CD8-positive, alpha-beta memory T cell (primary cell): ENCODE results near the gene REV3L. TPM values are rescaled to one million over a fixed set of nuclear protein-coding genes. Genes with fewer than 3 reads are reported as not detected.

Source experiments
- CTCF ChIA-PET: fragments of 350-600 bp; sonication (Branson Sonifier 250); formaldehyde crosslinking; loops from one replicate; lab custom pipeline; 2021; ENCODE audit warnings: antibody characterized with exemption; lab: Charles Lee
- POLR2A ChIA-PET: fragments of 350-600 bp; sonication (Branson Sonifier 250); formaldehyde crosslinking; loops from one replicate; lab custom pipeline; 2021; ENCODE audit warnings: antibody characterized with exemption; lab: Charles Lee
- DNase-seq, 5 donors: peaks; one replicate each; pipeline versions ENCODE4 v3.0.0 to v3.0.0-alpha.2; 2020 to 2022; ENCODE audit warnings: mixed read lengths in 1 of 5
- H3K27ac ChIP-seq: one replicate; pipeline ENCODE4 v1.7.0; 2013; ENCODE audit warnings: low read depth, mild to moderate bottlenecking, low read length, moderate library complexity
- H3K27me3 ChIP-seq: 2 replicates; pipeline ENCODE4 v1.7.0; 2013; ENCODE audit warnings: low read length, mild to moderate bottlenecking; ENCODE audit not compliant: insufficient read depth, poor library complexity, severe bottlenecking
- H3K36me3 ChIP-seq: 2 replicates; pipeline ENCODE4 v1.7.0; 2013; ENCODE audit warnings: mild to moderate bottlenecking, low read length, moderate library complexity; ENCODE audit not compliant: insufficient read depth
- H3K4me1 ChIP-seq: 2 replicates; pipeline ENCODE4 v1.7.0; 2013; ENCODE audit warnings: mild to moderate bottlenecking, low read length, moderate library complexity; ENCODE audit not compliant: insufficient read depth
- H3K4me3 ChIP-seq: 2 replicates; pipeline ENCODE4 v1.7.0; 2013; ENCODE audit warnings: mild to moderate bottlenecking, low read length
- H3K9me3 ChIP-seq: 2 replicates; pipeline ENCODE4 v1.7.0; 2013; ENCODE audit warnings: mild to moderate bottlenecking, low read length
- H3K27ac Mint-ChIP-seq, 8 donors: one replicate each; pipeline ENCODE4 v1.8.0; 2020 to 2021; ENCODE audit warnings: mixed read lengths in 8 of 8, mild to moderate bottlenecking in 6 of 8, inconsistent platforms in 3 of 8, moderate library complexity in 3 of 8
- H3K27me3 Mint-ChIP-seq, 2 donors: one replicate each; pipeline ENCODE4 v1.8.0; 2020 to 2021; ENCODE audit warnings: mixed read lengths in 2 of 2, mild to moderate bottlenecking in 1 of 2, moderate library complexity in 1 of 2
- H3K36me3 Mint-ChIP-seq, 3 donors: one replicate each; pipeline ENCODE4 v1.8.0; 2020 to 2021; ENCODE audit warnings: mixed read lengths in 3 of 3, inconsistent platforms in 1 of 3, mild to moderate bottlenecking in 1 of 3
- H3K4me1 Mint-ChIP-seq, 3 donors: one replicate each; pipeline ENCODE4 v1.8.0; 2020 to 2021; ENCODE audit warnings: mixed read lengths in 3 of 3, inconsistent platforms in 1 of 3, mild to moderate bottlenecking in 1 of 3
- H3K4me3 Mint-ChIP-seq, 7 donors: one replicate each; pipeline ENCODE4 v1.8.0; 2020 to 2021; ENCODE audit warnings: mixed read lengths in 7 of 7, mild to moderate bottlenecking in 6 of 7, moderate library complexity in 4 of 7, inconsistent platforms in 2 of 7
- H3K9me3 Mint-ChIP-seq, 5 donors: one replicate each; pipeline ENCODE4 v1.8.0; 2020 to 2022; ENCODE audit warnings: mixed read lengths in 5 of 5, mild to moderate bottlenecking in 3 of 5, moderate library complexity in 2 of 5, inconsistent platforms in 1 of 5
- polyA plus RNA-seq: library from polyadenylated mRNA; unstranded; fragments of 300-500 nt; fragmentation: Illumina TruSeq; gene quantifications from one replicate; pipeline ENCODE4 v1.2.3, GENCODE V29; 2021
- total RNA-seq, 2 experiments: library from RNA; stranded (reverse); gene quantifications; one replicate each; pipeline ENCODE4 v1.2.3, GENCODE V29; 2021

REV3L gene
- total and polyA plus RNA-seq, 3 experiments from 2014 or later: 16.5 to 27.0 (median 20.8) TPM

DNA sequence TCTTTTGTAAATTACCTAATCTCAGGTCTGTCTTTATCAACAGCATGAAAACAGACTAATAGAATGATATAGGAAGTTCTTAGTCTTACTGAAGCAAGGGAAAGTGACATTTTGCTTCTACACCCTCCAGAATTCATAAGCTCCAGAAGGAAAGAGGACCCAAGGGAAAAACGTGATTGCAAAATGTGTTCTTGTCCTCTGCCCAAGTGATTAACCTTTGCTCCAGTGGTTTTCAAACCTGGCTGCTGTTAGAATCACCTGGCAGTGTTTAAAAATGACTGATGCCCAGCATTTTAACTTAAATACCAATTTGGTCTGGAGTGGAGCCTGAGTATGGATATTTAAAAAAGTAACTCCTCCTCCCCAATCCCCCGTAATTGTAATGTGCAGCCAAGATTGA is 204.3 kb downstream of the REV3L start:
- Histone ChIP-seq H3K4me1 (no peaks in the 10 kb centered on the region), H3K27ac (no peak overlapping the region), H3K27me3 (no peaks in the 10 kb centered on the region), H3K9me3 (peaks cover 5% of the 10 kb centered on the region), H3K36me3 (peaks cover 33% of the 10 kb centered on the region), H3K4me3 (no peak overlapping the region)
- Mint-ChIP-seq H3K27ac (no peak overlapping the region), H3K4me3 (no peak overlapping the region), H3K4me1 (peaks cover 3 to 14% (median 5%) of the 10 kb centered on the region in 3 donors), H3K9me3 (peaks cover 16 to 23% (median 20%) of the 10 kb centered on the region in 5 donors), H3K27me3 (no peaks in the 10 kb centered on the region), H3K36me3 (peaks cover 57 to 83% (median 74%) of the 10 kb centered on the region in 3 donors)
- POLR2A ChIA-PET: no interaction called here
- CTCF ChIA-PET: no interaction called here
- no peak for DNase-seq

DNA sequence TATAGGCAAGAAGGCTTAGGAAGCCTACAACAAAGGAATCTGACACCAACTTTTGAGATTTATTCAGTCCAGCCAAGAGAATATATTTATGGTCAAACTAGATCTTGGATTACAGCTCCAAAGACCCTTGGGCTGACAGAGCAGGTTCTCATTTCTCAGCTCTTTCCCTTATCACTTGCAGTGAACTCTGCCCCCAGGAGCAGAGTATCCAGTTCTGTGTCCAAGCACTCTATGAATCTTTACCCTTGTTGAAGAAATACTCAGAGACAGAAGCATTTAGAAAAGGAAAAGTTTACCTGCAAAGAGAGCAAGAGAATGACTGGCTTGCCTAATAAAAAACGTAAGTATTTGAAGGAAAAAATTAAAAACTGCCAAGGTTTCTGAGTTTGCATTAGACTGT is 205.2 kb downstream of the REV3L start:
- Histone ChIP-seq H3K9me3 (peaks cover 5% of the 10 kb centered on the region), H3K36me3 (peaks cover 33% of the 10 kb centered on the region), H3K27ac (no peak overlapping the region), H3K4me3 (no peak overlapping the region), H3K27me3 (no peaks in the 10 kb centered on the region), H3K4me1 (no peaks in the 10 kb centered on the region)
- H3K27me3 Mint-ChIP-seq: no peaks in the 10 kb centered on the region
- H3K4me1 Mint-ChIP-seq: peaks cover 6 to 18% (median 7%) of the 10 kb centered on the region in 3 donors
- no peak for DNase-seq
- H3K9me3 Mint-ChIP-seq: peaks cover 21 to 29% (median 27%) of the 10 kb centered on the region in 5 donors
- peaks cover 61 to 87% (median 83%) of the 10 kb centered on the region in 3 donors for H3K36me3 Mint-ChIP-seq
- no peak overlapping the region for H3K27ac Mint-ChIP-seq
- ChIA-PET POLR2A (no interaction called here), CTCF (no interaction called here)
- no peak overlapping the region for H3K4me3 Mint-ChIP-seq

DNA sequence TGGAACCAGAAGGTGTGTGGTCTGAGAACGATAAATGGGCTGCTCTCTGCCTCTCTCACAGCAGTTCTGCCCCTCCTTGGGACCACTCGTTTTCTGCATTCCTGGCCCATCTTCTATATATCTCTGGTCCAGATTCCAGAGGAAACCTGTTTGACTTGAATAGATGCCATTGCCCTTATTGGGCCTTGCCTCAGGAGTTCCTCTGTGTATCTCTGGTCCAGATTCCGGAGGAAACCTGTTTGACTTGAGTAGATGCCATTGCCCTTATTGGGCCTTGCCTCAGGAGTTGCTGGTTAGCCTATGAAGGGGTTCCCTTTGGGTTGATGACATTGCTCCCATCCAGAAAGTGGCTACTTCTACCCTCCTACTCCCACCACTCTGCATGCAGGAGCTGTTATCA is 206.3 kb downstream of the REV3L start:
- Mint-ChIP-seq H3K4me1 (peaks cover 6 to 18% (median 7%) of the 10 kb centered on the region in 3 donors), H3K4me3 (no peak overlapping the region), H3K27ac (peak overlapping the region in 1 of 8 donors; percentile 64), H3K27me3 (no peaks in the 10 kb centered on the region), H3K9me3 (peaks cover 21 to 29% (median 27%) of the 10 kb centered on the region in 5 donors), H3K36me3 (peaks cover 55 to 82% (median 79%) of the 10 kb centered on the region in 3 donors)
- ChIA-PET POLR2A (no interaction called here), CTCF (interaction anchor here (1.2 kb wide), 1 partner anchor 17 kb away, joined by 3 read pairs; a partner anchor contains a TSS)
- no peak overlapping the region for H3K4me3 ChIP-seq
- no peaks in the 10 kb centered on the region for H3K27me3 ChIP-seq
- H3K4me1 ChIP-seq: no peaks in the 10 kb centered on the region
- peaks cover 5% of the 10 kb centered on the region for H3K9me3 ChIP-seq
- H3K27ac ChIP-seq: no peak overlapping the region
- no peak for DNase-seq
- H3K36me3 ChIP-seq: peaks cover 33% of the 10 kb centered on the region

DNA sequence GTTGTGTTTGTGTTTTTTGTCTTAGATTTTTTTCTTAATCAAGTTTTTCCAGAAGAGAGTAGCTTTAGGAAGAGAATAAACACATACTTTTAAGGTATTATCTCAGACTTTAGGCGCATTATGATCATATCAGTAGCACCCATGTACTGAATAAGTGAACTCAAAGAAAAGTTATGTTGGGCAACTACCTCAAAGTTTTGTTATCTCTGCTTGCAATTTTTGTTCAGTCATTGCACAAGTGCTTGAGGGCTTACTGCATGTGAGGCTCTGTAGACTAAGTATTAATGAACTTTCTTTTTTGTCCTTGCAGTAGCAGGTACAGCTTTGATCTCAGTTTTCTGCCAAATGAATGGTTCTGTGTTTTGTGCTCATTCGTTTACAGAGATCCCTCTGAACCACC is 206.7 kb downstream of the REV3L start:
- peaks cover 5% of the 10 kb centered on the region for H3K9me3 ChIP-seq
- no peaks in the 10 kb centered on the region for H3K4me1 ChIP-seq
- Mint-ChIP-seq H3K4me3 (no peak overlapping the region), H3K27me3 (no peaks in the 10 kb centered on the region), H3K9me3 (peaks cover 21 to 29% (median 27%) of the 10 kb centered on the region in 5 donors), H3K27ac (no peak overlapping the region), H3K4me1 (peaks cover 6 to 18% (median 7%) of the 10 kb centered on the region in 3 donors), H3K36me3 (peaks cover 54 to 80% (median 77%) of the 10 kb centered on the region in 3 donors)
- H3K36me3 ChIP-seq: peaks cover 33% of the 10 kb centered on the region
- no peak overlapping the region for H3K4me3 ChIP-seq
- ChIA-PET POLR2A (no interaction called here), CTCF (interaction anchor here (1.2 kb wide), 1 partner anchor 17 kb away, joined by 3 read pairs; a partner anchor contains a TSS)
- no peaks in the 10 kb centered on the region for H3K27me3 ChIP-seq
- no peak for DNase-seq
- no peak overlapping the region for H3K27ac ChIP-seq

DNA sequence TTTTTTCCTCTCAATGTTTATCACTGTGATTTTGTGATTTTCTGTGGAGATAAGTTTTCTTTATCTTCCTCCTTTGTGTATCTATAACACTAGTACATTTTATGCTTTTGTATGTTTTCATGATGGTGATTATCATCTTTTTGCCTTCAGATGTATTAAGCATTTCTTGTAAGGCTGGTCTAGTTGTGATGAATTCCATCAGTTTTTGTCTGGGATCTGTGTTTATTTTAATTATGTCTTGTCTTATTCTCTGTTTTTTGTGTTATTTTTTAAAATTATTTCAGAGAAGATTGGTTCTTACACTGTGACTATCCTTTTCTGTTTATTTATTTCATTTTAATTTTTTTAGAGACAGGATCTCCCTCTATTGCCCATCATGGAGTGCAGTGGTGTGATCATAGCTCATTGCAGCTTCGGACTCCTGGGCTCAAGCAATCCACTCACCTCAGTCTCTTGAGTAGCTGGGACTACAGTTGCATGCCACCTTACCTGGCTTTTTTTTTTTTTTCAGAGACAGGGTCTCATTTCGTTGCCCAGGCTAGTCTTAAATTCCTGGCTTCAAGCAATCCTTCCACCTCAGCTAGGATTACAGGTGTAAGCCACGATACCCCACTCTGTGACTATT is 208.3 kb downstream of the REV3L start:
- H3K9me3 Mint-ChIP-seq: peaks cover 21 to 29% (median 27%) of the 10 kb centered on the region in 5 donors
- peaks cover 6 to 10% (median 7%) of the 10 kb centered on the region in 3 donors for H3K4me1 Mint-ChIP-seq
- Histone ChIP-seq H3K27ac (no peak overlapping the region), H3K4me1 (no peaks in the 10 kb centered on the region), H3K4me3 (no peak overlapping the region), H3K9me3 (peaks cover 5% of the 10 kb centered on the region), H3K27me3 (no peaks in the 10 kb centered on the region), H3K36me3 (peaks cover 30% of the 10 kb centered on the region)
- CTCF ChIA-PET: interaction anchor here (0.9 to 1.9 kb wide), 3 partner anchors 11 to 217 kb away, joined by 3 to 5 read pairs (median 3); a partner anchor contains a TSS
- no peaks in the 10 kb centered on the region for H3K27me3 Mint-ChIP-seq
- peak overlapping the region in 2 of 8 donors; percentile 3 to 71 for H3K27ac Mint-ChIP-seq
- POLR2A ChIA-PET: no interaction called here
- DNase-seq: no peak
- H3K4me3 Mint-ChIP-seq: no peak overlapping the region
- peaks cover 49 to 74% (median 67%) of the 10 kb centered on the region in 3 donors for H3K36me3 Mint-ChIP-seq

DNA sequence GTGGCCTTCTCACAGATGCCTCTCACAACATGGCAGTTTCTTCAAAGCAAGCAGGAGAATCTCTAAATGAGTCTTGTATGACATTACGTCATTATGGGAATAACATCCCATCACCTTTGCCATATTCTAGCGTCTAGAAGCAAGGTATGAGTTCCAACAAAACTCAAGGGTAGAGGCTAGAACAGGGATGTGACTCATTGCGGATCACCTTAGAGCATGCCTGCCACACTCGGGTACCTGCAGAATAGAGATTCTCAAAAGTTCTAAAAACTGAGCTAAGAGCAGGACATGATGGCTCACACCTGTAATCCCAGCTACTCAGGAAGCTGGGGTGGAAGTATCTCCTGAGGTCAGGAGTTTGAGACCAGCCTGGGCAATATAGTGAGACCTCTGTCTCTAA is 212.9 kb downstream of the REV3L start:
- no peak overlapping the region for H3K4me3 Mint-ChIP-seq
- no peaks in the 10 kb centered on the region for H3K4me1 ChIP-seq
- H3K36me3 Mint-ChIP-seq: peaks cover 43 to 69% (median 46%) of the 10 kb centered on the region in 3 donors
- H3K9me3 Mint-ChIP-seq: peaks cover 17 to 20% (median 18%) of the 10 kb centered on the region in 5 donors
- peak overlapping the region in 2 of 8 donors; percentile 42 to 78 for H3K27ac Mint-ChIP-seq
- no peaks in the 10 kb centered on the region for H3K27me3 ChIP-seq
- peaks cover 23% of the 10 kb centered on the region for H3K36me3 ChIP-seq
- peaks cover 5% of the 10 kb centered on the region for H3K9me3 ChIP-seq
- ChIA-PET CTCF (interaction anchor here (1.7 kb wide), 1 partner anchor 11 kb away, joined by 5 read pairs; a partner anchor contains a TSS), POLR2A (no interaction called here)
- DNase-seq: no peak
- H3K27ac ChIP-seq: no peak overlapping the region
- H3K4me3 ChIP-seq: no peak overlapping the region
- no peaks in the 10 kb centered on the region for H3K27me3 Mint-ChIP-seq
- H3K4me1 Mint-ChIP-seq: peaks cover 19 to 41% (median 35%) of the 10 kb centered on the region in 3 donors

DNA sequence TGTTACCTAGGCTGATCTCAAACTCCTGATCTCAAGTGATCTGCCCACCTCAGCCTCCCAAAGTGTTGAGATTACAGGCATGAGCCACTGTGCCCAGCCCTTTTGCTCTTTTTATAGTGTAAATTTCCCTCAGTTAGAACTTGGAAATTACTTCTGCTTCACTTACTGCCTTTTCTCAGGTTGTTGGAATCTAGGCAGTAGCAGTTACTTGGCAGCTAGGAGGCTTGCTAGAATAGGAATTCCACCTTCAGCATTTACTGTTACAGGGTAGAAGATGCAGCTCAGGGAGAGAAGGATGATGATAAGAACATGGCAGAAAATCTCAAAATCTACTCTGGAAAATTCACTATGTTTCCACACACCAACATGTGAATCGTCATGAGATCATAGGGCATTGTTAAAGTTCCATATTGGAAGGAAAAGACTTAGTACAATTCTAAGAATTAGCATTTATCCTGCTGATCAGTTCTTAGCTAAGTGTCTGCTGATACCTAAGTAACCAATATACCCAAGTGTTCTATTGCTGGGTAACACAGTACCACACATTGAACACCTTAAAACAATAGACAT is 213.5 kb downstream of the REV3L start:
- Histone ChIP-seq H3K27me3 (no peaks in the 10 kb centered on the region), H3K4me1 (no peaks in the 10 kb centered on the region), H3K4me3 (no peak overlapping the region), H3K36me3 (peaks cover 18% of the 10 kb centered on the region), H3K27ac (no peak overlapping the region), H3K9me3 (no peaks in the 10 kb centered on the region)
- Mint-ChIP-seq H3K36me3 (peaks cover 38 to 67% (median 40%) of the 10 kb centered on the region in 3 donors), H3K4me1 (peaks cover 19 to 41% (median 35%) of the 10 kb centered on the region in 3 donors), H3K9me3 (peaks cover 11 to 14% (median 13%) of the 10 kb centered on the region in 5 donors), H3K27me3 (no peaks in the 10 kb centered on the region), H3K27ac (no peak overlapping the region), H3K4me3 (no peak overlapping the region)
- POLR2A ChIA-PET: no interaction called here
- CTCF ChIA-PET: interaction anchor here (0.5 to 1.5 kb wide), 2 partner anchors 11 to 533 kb away, joined by 3 to 4 read pairs; a partner anchor contains a TSS
- no peak for DNase-seq
